Nephron progenitor cell (in vitro differentiated cells): Measurements from ENCODE around the gene FKBP7.
"Not testable (repeated sequence)": the region's sequence is repeated elsewhere in the genome, so short reads cannot be mapped to it uniquely, and the experiment has no call there.

Source experiments
- DNase-seq: peaks from one replicate; pipeline ENCODE4 v3.0.0; 2021
- H3K27ac Mint-ChIP-seq: 2 replicates; pipeline ENCODE4 v1.8.0; 2021; ENCODE audit warnings: mild to moderate bottlenecking, moderate library complexity, mixed read lengths
- H3K27me3 Mint-ChIP-seq: 2 replicates; pipeline ENCODE4 v1.8.0; 2021; ENCODE audit warnings: mild to moderate bottlenecking, low read depth, mixed read lengths; ENCODE audit not compliant: poor library complexity
- H3K36me3 Mint-ChIP-seq: 2 replicates; pipeline ENCODE4 v1.8.0; 2021; ENCODE audit warnings: low read depth, mixed read lengths
- H3K4me1 Mint-ChIP-seq: 2 replicates; pipeline ENCODE4 v1.8.0; 2021; ENCODE audit warnings: mixed read lengths
- H3K4me3 Mint-ChIP-seq: 2 replicates; pipeline ENCODE4 v1.8.0; 2021; ENCODE audit warnings: mild to moderate bottlenecking, moderate library complexity, mixed read lengths
- H3K9me3 Mint-ChIP-seq: 2 replicates; pipeline ENCODE4 v1.8.0; 2021; ENCODE audit warnings: mild to moderate bottlenecking, moderate library complexity, mixed read lengths
- TF ChIP-seq, protein P1 (sequence below): fragments of 200-600 bp; sonication (generic); IDR thresholded peaks from 2 replicates; pipeline ENCODE4 v1.5.0; 2021; ENCODE audit warnings: antibody characterized with exemption

The FKBP7 gene

DNA sequence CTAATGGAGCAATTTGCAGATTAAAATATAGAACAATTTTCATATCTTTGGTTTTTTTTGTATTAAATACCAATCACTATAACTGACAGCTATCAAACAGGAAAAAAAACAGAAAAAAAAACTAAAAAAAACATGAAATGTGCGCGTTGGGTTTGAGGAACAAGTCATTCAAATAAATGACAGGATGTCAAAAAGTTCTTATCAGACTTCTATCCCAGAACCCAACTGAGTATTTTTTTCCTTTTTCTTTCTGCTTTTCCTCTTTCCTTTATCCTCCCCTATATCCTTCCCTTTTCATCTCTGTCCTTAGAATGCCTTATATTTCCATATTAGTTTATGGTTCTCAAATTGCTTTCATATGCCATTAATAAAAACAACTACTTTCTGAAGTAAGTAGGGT is 41.7 kb downstream of the FKBP7 start:
- Mint-ChIP-seq H3K4me1 (no peaks in the 10 kb centered on the region), H3K36me3 (peaks cover 88% of the 10 kb centered on the region), H3K4me3 (no peak overlapping the region)

DNA sequence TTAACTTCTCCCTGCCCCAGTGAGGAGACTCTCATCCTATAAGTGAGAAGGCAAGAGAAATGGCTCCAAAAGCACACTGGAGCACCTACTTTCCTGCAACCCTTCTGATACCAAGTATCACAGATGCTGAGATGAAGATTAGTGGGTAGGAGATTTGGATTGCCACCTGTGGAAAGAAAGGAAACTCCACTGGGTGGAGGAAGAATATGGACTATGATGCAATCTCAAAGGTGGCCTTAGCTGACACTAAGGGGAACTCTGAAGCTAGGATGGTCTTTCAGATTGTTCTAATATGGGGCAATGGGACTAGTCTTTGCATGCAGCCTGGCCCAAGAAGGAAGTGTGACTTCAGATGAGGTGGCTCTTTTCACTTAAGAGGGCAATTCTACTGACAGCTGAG is 49.1 kb downstream of the FKBP7 start:
- H3K27ac Mint-ChIP-seq: peak overlapping the region; percentile 84
- peaks cover 98% of the 10 kb centered on the region for H3K36me3 Mint-ChIP-seq
- no peaks in the 10 kb centered on the region for H3K4me1 Mint-ChIP-seq
- TF ChIP-seq, protein P1, sequence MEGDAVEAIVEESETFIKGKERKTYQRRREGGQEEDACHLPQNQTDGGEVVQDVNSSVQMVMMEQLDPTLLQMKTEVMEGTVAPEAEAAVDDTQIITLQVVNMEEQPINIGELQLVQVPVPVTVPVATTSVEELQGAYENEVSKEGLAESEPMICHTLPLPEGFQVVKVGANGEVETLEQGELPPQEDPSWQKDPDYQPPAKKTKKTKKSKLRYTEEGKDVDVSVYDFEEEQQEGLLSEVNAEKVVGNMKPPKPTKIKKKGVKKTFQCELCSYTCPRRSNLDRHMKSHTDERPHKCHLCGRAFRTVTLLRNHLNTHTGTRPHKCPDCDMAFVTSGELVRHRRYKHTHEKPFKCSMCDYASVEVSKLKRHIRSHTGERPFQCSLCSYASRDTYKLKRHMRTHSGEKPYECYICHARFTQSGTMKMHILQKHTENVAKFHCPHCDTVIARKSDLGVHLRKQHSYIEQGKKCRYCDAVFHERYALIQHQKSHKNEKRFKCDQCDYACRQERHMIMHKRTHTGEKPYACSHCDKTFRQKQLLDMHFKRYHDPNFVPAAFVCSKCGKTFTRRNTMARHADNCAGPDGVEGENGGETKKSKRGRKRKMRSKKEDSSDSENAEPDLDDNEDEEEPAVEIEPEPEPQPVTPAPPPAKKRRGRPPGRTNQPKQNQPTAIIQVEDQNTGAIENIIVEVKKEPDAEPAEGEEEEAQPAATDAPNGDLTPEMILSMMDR: no peak
- H3K4me3 Mint-ChIP-seq: no peak overlapping the region
- no peak for DNase-seq
- no peaks in the 10 kb centered on the region for H3K27me3 Mint-ChIP-seq
- peaks cover 28% of the 10 kb centered on the region for H3K9me3 Mint-ChIP-seq

More for the DNA sequence above, 41.7 kb downstream of the FKBP7 start:
- DNase-seq: no peak
- Mint-ChIP-seq H3K27ac (no peak overlapping the region), H3K9me3 (no peaks in the 10 kb centered on the region), H3K27me3 (no peaks in the 10 kb centered on the region)
- TF ChIP-seq, protein P1: no peak

DNA sequence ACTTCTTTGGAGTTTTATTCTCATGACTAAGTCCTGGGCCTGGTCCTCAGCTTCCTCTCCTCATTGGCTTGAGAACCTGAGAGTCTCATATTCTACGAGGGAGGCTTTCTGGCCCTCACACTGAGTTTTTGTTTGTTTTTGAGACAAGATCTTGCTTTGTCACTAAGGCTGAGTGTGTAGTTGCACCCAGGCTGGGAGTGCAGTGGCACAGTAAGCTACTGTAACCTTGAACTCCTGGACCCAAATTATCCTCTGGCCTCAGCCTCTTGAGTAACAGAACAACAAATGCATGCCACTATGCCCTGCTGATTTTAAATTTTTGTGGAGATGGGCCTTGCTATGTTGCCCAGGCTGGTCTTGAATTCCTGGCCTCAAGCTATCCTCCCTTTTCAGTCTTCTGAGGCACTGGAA is 50.0 kb downstream of the FKBP7 start:
- TF ChIP-seq, protein P1: no peak
- DNase-seq: no peak
- Mint-ChIP-seq H3K4me3 (no peak overlapping the region), H3K4me1 (no peaks in the 10 kb centered on the region), H3K27me3 (no peaks in the 10 kb centered on the region), H3K36me3 (peaks cover 100% of the 10 kb centered on the region), H3K27ac (peak overlapping the region; percentile 76), H3K9me3 (peaks cover 35% of the 10 kb centered on the region)

DNA sequence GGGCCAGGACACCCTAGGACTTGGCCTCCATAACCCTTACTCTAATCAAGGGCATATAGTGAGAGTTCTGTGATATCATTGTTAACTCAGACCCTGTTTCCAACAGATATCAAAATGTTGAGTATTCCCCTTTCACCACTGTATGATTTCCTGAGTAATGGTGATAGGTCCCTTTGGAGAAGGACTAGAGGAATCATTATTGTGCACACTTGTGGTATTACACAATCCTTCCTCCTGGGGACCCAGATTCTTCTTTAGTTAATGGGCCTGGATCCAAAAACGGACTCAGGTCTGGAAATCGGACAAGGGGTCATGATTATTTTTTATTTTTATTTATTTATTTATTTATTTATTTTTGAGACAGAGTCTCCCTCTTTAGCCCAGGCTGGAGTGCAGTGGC is 50.9 kb downstream of the FKBP7 start:
- Mint-ChIP-seq H3K4me3 (no peak overlapping the region), H3K4me1 (no peaks in the 10 kb centered on the region), H3K27me3 (no peaks in the 10 kb centered on the region), H3K9me3 (peaks cover 35% of the 10 kb centered on the region), H3K27ac (no peak overlapping the region), H3K36me3 (peaks cover 100% of the 10 kb centered on the region)
- DNase-seq: no peak
- TF ChIP-seq, protein P1: no peak

DNA sequence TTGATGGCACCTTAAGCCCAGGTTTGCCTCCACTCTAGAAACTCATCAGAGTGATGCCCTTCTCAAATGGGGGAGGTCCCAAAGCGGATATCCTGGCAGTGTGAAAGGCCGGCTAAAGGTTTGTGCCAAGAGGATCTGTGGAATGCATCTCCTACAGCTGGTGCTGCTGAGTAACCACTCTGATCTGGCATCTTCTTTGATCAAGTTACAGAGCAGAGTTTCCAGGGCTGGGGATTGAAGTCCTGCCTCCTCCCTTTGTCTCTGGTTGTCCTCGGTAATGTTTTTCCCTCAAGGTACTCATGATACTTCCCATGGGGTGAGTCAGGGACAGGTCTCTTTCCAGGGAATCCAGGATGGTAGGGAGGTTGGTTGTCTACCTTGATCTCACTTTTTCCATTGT is 52.0 kb downstream of the FKBP7 start:
- no peak for DNase-seq
- H3K9me3 Mint-ChIP-seq: peaks cover 35% of the 10 kb centered on the region

GRCh38 chr2:178425255-178425827 is 53.1 kb downstream of the FKBP7 start:
- H3K36me3 Mint-ChIP-seq: peaks cover 99% of the 10 kb centered on the region

More for the DNA sequence above, 52.0 kb downstream of the FKBP7 start:
- Mint-ChIP-seq H3K4me1 (no peaks in the 10 kb centered on the region), H3K27ac (no peak overlapping the region), H3K4me3 (no peak overlapping the region), H3K36me3 (peaks cover 99% of the 10 kb centered on the region), H3K27me3 (no peaks in the 10 kb centered on the region)
- TF ChIP-seq, protein P1: no peak

GRCh38 chr2:178423746-178424145 is 54.7 kb downstream of the FKBP7 start:
- not testable (repeated sequence) for DNase-seq, H3K27ac Mint-ChIP-seq, H3K27me3 Mint-ChIP-seq, H3K4me3 Mint-ChIP-seq
- Mint-ChIP-seq H3K9me3 (peaks cover 35% of the 10 kb centered on the region), H3K4me1 (peaks cover 21% of the 10 kb centered on the region), H3K36me3 (peaks cover 94% of the 10 kb centered on the region)

More at GRCh38 chr2:178425255-178425827, 53.1 kb downstream of the FKBP7 start:
- TF ChIP-seq, protein P1: no peak
- no peak for DNase-seq
- Mint-ChIP-seq H3K9me3 (peaks cover 35% of the 10 kb centered on the region), H3K27ac (no peak overlapping the region), H3K4me3 (no peak overlapping the region), H3K4me1 (peaks cover 9% of the 10 kb centered on the region), H3K27me3 (no peaks in the 10 kb centered on the region)
